GM10266 (cell line): ENCODE measurements around the gene VCAN.
A peak's percentile ranks its signal among the peaks of the same experiment; 100 is the strongest.

ENCODE experiments used
- DNase-seq: peaks from one replicate; pipeline ENCODE4 v3.0.0; 2012; ENCODE audit errors: extremely low spot score
- TF ChIP-seq, protein P1 (sequence below): IDR thresholded peaks from 2 replicates; pipeline ENCODE4 v1.5.1; 2012; ENCODE audit warnings: mild to moderate bottlenecking, low read depth; ENCODE audit not compliant: control insufficient read depth, insufficient read depth; ENCODE audit errors: missing control alignments

VCAN gene

GRCh38 chr5:83474161-83474796, 2.7 kb downstream of the VCAN start:
- peak; percentile 63 for DNase-seq
- TF ChIP-seq, protein P1, sequence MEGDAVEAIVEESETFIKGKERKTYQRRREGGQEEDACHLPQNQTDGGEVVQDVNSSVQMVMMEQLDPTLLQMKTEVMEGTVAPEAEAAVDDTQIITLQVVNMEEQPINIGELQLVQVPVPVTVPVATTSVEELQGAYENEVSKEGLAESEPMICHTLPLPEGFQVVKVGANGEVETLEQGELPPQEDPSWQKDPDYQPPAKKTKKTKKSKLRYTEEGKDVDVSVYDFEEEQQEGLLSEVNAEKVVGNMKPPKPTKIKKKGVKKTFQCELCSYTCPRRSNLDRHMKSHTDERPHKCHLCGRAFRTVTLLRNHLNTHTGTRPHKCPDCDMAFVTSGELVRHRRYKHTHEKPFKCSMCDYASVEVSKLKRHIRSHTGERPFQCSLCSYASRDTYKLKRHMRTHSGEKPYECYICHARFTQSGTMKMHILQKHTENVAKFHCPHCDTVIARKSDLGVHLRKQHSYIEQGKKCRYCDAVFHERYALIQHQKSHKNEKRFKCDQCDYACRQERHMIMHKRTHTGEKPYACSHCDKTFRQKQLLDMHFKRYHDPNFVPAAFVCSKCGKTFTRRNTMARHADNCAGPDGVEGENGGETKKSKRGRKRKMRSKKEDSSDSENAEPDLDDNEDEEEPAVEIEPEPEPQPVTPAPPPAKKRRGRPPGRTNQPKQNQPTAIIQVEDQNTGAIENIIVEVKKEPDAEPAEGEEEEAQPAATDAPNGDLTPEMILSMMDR, result no peak

- DNase-seq, result no peak
- TF ChIP-seq, protein P1, result no peak
Measured at GRCh38 chr5:83474991-83475390, 3.4 kb downstream of the VCAN start.

DNA sequence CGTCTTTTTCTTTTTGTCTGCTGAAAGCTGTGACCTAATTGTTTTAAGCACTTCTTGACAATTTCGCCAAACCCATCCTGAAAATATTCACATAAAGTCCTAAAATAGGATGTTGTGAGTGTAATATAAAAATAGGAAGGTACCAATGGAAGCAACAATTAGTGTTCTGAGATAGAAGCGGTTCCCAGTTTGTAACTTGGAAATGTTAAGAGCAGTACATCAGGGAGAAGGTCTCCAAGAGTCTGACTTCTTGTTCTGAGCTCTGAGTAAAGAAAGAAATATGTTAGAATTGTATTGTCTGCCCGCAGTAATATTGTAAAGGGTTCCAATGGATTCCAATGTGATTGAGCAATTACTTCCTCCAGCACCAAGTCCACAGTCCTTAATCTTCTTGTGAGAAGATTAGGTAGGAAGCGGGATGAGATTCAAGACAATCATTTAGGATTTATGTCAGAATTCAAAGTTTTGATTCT, 3.9 kb downstream of the VCAN start:
- DNase-seq, result no peak
- TF ChIP-seq, protein P1, result no peak

- DNase-seq, result no peak
- TF ChIP-seq, protein P1, result no peak
Measured at GRCh38 chr5:83475935-83476814, 4.6 kb downstream of the VCAN start.

DNA sequence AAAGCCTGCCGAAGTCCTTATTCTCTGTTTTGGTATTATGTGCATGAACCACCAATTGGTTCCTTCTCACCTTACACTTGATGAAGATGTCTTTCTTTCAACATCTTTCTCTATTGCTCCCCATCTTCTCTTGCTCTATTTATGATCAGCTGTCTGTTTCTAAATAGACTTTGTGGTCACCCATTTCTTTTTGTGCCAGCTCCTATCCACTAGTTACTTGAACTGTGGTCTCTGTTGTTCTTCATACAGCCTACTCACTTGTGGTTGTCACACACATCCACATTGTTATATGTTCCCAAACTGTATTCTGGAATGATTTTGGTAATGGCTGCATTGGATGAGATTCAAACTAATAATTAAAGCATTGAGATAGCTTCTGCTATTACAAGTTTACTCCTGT, 11.4 kb downstream of the VCAN start:
- no peak for DNase-seq
- TF ChIP-seq, protein P1, result no peak

- TF ChIP-seq, protein P1, result no peak
- no peak for DNase-seq
Measured at GRCh38 chr5:83484294-83484693, 12.8 kb downstream of the VCAN start.

- TF ChIP-seq, protein P1, result no peak
Measured at GRCh38 chr5:83485842-83486241, 14.3 kb downstream of the VCAN start.

More at GRCh38 chr5:83485842-83486241, 14.3 kb downstream of the VCAN start:
- DNase-seq, result no peak
